Measurements from ENCODE around the gene PARL. TPM values are rescaled to one million over a fixed set of nuclear protein-coding genes. Genes with fewer than 3 reads are reported as not detected.

Gene PARL
- total and polyA plus RNA-seq, 12 donors: 45.8 to 113 (median 60.7) TPM

DNA sequence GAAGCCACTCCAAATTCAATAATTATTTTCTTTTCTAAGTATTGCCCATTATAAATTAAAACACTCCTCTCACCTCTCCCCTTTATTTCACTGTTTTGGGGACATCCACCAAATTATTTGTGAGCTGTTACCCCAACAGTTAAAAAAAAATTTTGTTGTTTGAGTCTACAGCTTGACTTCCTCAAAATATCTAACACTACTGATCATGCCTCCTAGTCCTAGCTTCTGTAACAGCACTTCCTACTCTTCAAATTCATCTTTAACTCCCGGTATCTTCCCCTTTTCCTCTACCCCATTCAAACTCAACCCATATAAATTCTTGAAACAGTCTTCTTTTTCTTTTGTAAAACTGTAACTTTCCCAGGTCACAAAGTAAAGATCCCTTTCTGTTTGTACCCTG, 15.9 kb downstream of the PARL start:
- ATAC-seq (no peak), DNase-seq (no peak)
- peaks cover 0 to 42% (median 23%) of the 10 kb centered on the region in 9 donors for H3K36me3 ChIP-seq
- peak overlapping the region in 1 of 10 donors; percentile 70 for H3K27ac ChIP-seq
- TF ChIP-seq, protein P1, sequence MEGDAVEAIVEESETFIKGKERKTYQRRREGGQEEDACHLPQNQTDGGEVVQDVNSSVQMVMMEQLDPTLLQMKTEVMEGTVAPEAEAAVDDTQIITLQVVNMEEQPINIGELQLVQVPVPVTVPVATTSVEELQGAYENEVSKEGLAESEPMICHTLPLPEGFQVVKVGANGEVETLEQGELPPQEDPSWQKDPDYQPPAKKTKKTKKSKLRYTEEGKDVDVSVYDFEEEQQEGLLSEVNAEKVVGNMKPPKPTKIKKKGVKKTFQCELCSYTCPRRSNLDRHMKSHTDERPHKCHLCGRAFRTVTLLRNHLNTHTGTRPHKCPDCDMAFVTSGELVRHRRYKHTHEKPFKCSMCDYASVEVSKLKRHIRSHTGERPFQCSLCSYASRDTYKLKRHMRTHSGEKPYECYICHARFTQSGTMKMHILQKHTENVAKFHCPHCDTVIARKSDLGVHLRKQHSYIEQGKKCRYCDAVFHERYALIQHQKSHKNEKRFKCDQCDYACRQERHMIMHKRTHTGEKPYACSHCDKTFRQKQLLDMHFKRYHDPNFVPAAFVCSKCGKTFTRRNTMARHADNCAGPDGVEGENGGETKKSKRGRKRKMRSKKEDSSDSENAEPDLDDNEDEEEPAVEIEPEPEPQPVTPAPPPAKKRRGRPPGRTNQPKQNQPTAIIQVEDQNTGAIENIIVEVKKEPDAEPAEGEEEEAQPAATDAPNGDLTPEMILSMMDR (IDR thresholded peaks at IDR 0.05): no peak
- H3K27me3 ChIP-seq: no peaks in the 10 kb centered on the region
- H3K4me1 ChIP-seq: peaks cover 0 to 28% (median 10%) of the 10 kb centered on the region in 9 donors
- 95 to 97% methylated on average over 1 of the region's 1 CpG for WGBS, 2 donors
- intact Hi-C loops (cut with DNase I): no loop called here
- no peaks in the 10 kb centered on the region for H3K9me3 ChIP-seq
- no peak overlapping the region for H3K4me3 ChIP-seq

DNA sequence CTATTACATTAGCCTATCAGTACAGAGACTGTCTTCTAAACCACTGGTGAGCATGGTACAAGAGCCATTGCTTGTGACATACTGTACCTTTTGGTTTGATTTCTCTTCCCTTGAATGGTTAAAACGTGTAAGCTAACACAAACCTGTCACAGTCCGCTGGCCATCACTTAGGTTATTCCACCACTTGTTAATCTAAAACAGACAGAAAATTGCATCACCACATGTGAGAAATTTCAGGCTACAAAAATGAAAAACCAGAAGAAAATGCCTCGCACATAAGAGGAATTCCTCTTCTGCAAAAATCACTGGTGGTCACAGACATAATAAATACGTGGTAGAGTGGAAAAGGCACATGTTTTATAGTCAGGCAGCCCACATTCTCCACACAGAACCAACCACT, 22.1 kb downstream of the PARL start:
- WGBS, 2 donors: 92 to 94% methylated on average over 4 of the region's 4 CpGs

DNA sequence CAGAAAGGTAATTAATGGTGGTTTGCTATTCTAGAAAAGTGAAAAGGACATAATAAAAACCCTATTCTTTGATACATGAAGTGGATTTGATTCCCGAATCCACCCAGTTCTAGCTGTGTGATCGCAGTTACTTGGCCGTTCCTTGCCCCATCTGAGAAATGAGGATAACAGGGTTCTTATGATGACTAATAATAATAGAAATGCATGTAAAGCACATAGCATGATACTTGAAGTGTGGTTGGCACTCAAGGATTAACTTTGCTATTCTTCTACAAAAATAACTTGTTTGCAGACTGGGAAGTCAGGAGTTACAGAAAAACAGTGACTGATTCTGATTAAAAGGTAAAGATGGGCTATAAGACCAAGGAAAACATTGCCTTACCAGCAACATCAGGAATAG, 26.8 kb downstream of the PARL start:
- intact Hi-C loops (cut with DNase I): no loop called here
- H3K36me3 ChIP-seq: peaks cover 0 to 100% (median 40%) of the 10 kb centered on the region in 9 donors

More for the DNA sequence above, 22.1 kb downstream of the PARL start:
- TF ChIP-seq, protein P1 (IDR thresholded peaks at IDR 0.05): no peak
- no peak overlapping the region for H3K27ac ChIP-seq
- no peak for DNase-seq
- H3K4me3 ChIP-seq: no peak overlapping the region
- H3K36me3 ChIP-seq: peaks cover 0 to 100% (median 62%) of the 10 kb centered on the region in 9 donors
- H3K27me3 ChIP-seq: no peaks in the 10 kb centered on the region
- intact Hi-C loops (cut with DNase I): no loop called here
- ATAC-seq: no peak
- no peaks in the 10 kb centered on the region for H3K9me3 ChIP-seq
- peaks cover 0 to 3% (median 0%) of the 10 kb centered on the region in 9 donors for H3K4me1 ChIP-seq

DNA sequence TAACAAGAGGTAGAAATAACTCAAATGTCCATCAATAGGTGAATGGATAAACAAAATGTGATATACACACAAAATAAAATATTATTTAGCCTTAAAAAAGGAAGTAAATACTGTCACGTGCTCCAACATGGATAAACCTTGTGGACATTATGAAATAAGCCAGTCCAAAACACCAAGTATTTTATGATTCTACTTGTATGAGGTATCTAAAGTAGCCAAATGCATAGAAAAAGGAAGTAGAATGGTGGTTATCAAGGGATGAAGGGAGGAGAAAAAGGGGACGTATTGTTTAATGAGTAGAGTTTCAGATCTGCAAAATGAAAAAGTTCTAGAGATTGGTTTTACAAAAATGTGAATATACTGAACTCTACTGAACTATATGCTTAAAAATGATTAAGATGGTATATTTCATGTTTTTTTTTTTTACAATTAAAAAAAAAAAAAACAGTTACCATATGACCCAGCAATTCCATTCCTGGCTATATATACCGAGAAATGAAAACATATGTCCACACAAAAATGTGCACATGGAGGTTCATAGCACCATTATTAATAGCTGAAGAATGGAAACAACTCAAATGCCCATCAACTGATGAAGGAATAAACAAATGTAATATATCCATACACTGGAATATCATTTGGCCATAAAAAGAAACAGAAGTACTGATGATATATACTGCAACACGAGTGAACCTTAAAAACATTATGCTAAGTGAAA, 30.2 kb downstream of the PARL start:
- TF ChIP-seq, protein P1 (IDR thresholded peaks at IDR 0.05): no peak
- DNase-seq (no peak), ATAC-seq (no peak)
- Histone ChIP-seq H3K36me3 (peaks cover 0 to 100% (median 10%) of the 10 kb centered on the region in 9 donors), H3K4me1 (peaks cover 0 to 9% (median 0%) of the 10 kb centered on the region in 9 donors), H3K27ac (no peak overlapping the region), H3K4me3 (no peak overlapping the region), H3K9me3 (no peaks in the 10 kb centered on the region), H3K27me3 (no peaks in the 10 kb centered on the region)
- WGBS, 2 donors: 92 to 95% methylated on average over 4 of the region's 4 CpGs
- intact Hi-C loops (cut with DNase I): no loop called here

More for the DNA sequence above, 26.8 kb downstream of the PARL start:
- TF ChIP-seq, protein P1 (IDR thresholded peaks at IDR 0.05): no peak
- 94 to 98% methylated on average over 3 of the region's 3 CpGs for WGBS, 2 donors
- H3K9me3 ChIP-seq: no peaks in the 10 kb centered on the region
- no peaks in the 10 kb centered on the region for H3K27me3 ChIP-seq
- H3K4me1 ChIP-seq: peaks cover 0 to 9% (median 0%) of the 10 kb centered on the region in 9 donors
- H3K4me3 ChIP-seq: no peak overlapping the region
- DNase-seq (no peak), ATAC-seq (no peak)
- peak overlapping the region in 5 of 10 donors; percentile 14 to 48 (median 22) for H3K27ac ChIP-seq
